Endodermal cell (in vitro differentiated cells): Measurements from ENCODE around the gene MYL5. TPM values are rescaled to one million over a fixed set of nuclear protein-coding genes. Genes with fewer than 3 reads are reported as not detected.
"Not testable (repeated sequence)": the region's sequence is repeated elsewhere in the genome, so short reads cannot be mapped to it uniquely, and the experiment has no call there.

Experiments used
- DNase-seq: peaks from one replicate; pipeline ENCODE4 v3.0.0-alpha.2; 2017
- H3K27ac ChIP-seq: 2 replicates; pipeline ENCODE4 v1.5.1; 2013; ENCODE audit warnings: mild to moderate bottlenecking, low read depth, low read length, moderate library complexity
- H3K27me3 ChIP-seq: 2 replicates; pipeline ENCODE4 v1.6.1; 2013; ENCODE audit warnings: mild to moderate bottlenecking, low read length, moderate library complexity; ENCODE audit not compliant: insufficient read depth, control insufficient read depth, poor library complexity, severe bottlenecking
- H3K36me3 ChIP-seq: 2 replicates; pipeline ENCODE4 v1.7.0; 2013; ENCODE audit warnings: mild to moderate bottlenecking, low read length, moderate library complexity; ENCODE audit not compliant: control insufficient read depth, insufficient read depth
- H3K4me1 ChIP-seq: one replicate; pipeline ENCODE4 v1.7.0; 2013; ENCODE audit warnings: low read length; ENCODE audit not compliant: control insufficient read depth, insufficient read depth
- H3K4me3 ChIP-seq: 2 replicates; pipeline ENCODE4 v1.5.1; 2013; ENCODE audit warnings: mild to moderate bottlenecking, low read length, moderate library complexity
- H3K9ac ChIP-seq: 2 replicates; pipeline ENCODE4 v1.6.1; 2013; ENCODE audit warnings: mild to moderate bottlenecking, low read length, moderate library complexity; ENCODE audit not compliant: poor library complexity, severe bottlenecking; ENCODE audit errors: extremely low read depth
- H3K9me3 ChIP-seq: 2 replicates; pipeline ENCODE4 v1.6.1; 2013; ENCODE audit warnings: mild to moderate bottlenecking, low read length, moderate library complexity; ENCODE audit not compliant: control insufficient read depth
- H3K27ac Mint-ChIP-seq: 2 replicates; pipeline ENCODE4 v1.8.0; 2020; ENCODE audit warnings: mixed read lengths
- H3K27me3 Mint-ChIP-seq: 2 replicates; pipeline ENCODE4 v1.8.0; 2021; ENCODE audit warnings: mild to moderate bottlenecking, mixed read lengths; ENCODE audit not compliant: insufficient read depth
- H3K36me3 Mint-ChIP-seq: 2 replicates; pipeline ENCODE4 v1.8.0; 2020; ENCODE audit warnings: low read depth, mixed read lengths
- H3K4me1 Mint-ChIP-seq: 2 replicates; pipeline ENCODE4 v1.8.0; 2020; ENCODE audit warnings: mixed read lengths
- H3K4me3 Mint-ChIP-seq: 2 replicates; pipeline ENCODE4 v1.8.0; 2020; ENCODE audit warnings: mild to moderate bottlenecking, moderate library complexity, mixed read lengths
- H3K9me3 Mint-ChIP-seq: 2 replicates; pipeline ENCODE4 v1.8.0; 2020; ENCODE audit warnings: mild to moderate bottlenecking, mixed read lengths
- CTCF ChIP-seq: fragments of 200-600 bp; sonication (generic); conservative IDR thresholded peaks from 2 replicates; pipeline ENCODE4 v1.5.0; 2021; ENCODE audit warnings: antibody characterized with exemption, mild to moderate bottlenecking
- WGBS, 2 experiments: methylation state at CpG; one replicate each; pipeline versions ENCODE4 v1.1.5 to v1.1.7; 2013; ENCODE audit warnings: missing lambda C conversion rate in 2 of 2, mixed read lengths in 1 of 2; ENCODE audit not compliant: insufficient coverage in 1 of 2, insufficient read length in 1 of 2; 5-methylcytosine and 5-hydroxymethylcytosine counted together
- total RNA-seq, 2 donors: library from RNA; stranded (reverse); fragmentation: NEBNext Ultra II Directional in 1 of 2; extraction: Animal tissue kit (Norgen Biotek cat#: 25700) in 1 of 2; gene quantifications; 2 replicates in 1 of 2; 3 replicates in 1 of 2; pipeline ENCODE4 v1.2.1, GENCODE V29; 2021

Gene MYL5
- total RNA-seq, 2 donors from 2014 or later, result 20.0 to 23.4 TPM

GRCh38 chr4:705278-706082 lies 31.1 kb downstream of the MYL5 start, which contains the start of gene PCGF3:
PCGF3 (plus strand) TSS chr4:705832; CDS start chr4:733681, 27,849 bp downstream.
- peak within 1 kb of the TSS; percentile 89 for H3K4me3 ChIP-seq
- Mint-ChIP-seq H3K9me3 (peaks cover 10% of the 10 kb centered on the region), H3K36me3 (peaks cover 19% of the 10 kb centered on the region), H3K4me3 (peak within 1 kb of the TSS; percentile 53), H3K4me1 (no peaks in the 10 kb centered on the region), H3K27me3 (peaks cover 19% of the 10 kb centered on the region), H3K27ac (peak within 1 kb of the TSS; percentile 21)
- no peaks in the 10 kb centered on the region for H3K4me1 ChIP-seq
- peak within 1 kb of the TSS; percentile 96 for H3K9ac ChIP-seq
- WGBS, 2 experiments, result 0 to 3% methylated on average over 23 to 82 of the region's 82 CpGs
- H3K27ac ChIP-seq, result peak within 1 kb of the TSS; percentile 97
- peak; percentile 99 for DNase-seq
- H3K36me3 ChIP-seq, result peaks cover 25% of the 10 kb centered on the region
- H3K27me3 ChIP-seq, result peaks cover 6% of the 10 kb centered on the region
- H3K9me3 ChIP-seq, result no peaks in the 10 kb centered on the region
- TF ChIP-seq CTCF, result no peak

- H3K9me3 ChIP-seq, H3K9me3 Mint-ChIP-seq, H3K4me1 Mint-ChIP-seq, DNase-seq, H3K27me3 ChIP-seq, H3K4me1 ChIP-seq, H3K27ac Mint-ChIP-seq: not testable (repeated sequence)
- Histone ChIP-seq H3K27ac (peak overlapping the region; percentile 97), H3K4me3 (peak overlapping the region; percentile 89), H3K9ac (peak overlapping the region; percentile 96), H3K36me3 (peaks cover 29% of the 10 kb centered on the region)
- H3K27me3 Mint-ChIP-seq, result peaks cover 16% of the 10 kb centered on the region
- 1 to 6% methylated on average over 14 to 21 of the region's 21 CpGs for WGBS, 2 experiments
- peaks cover 26% of the 10 kb centered on the region for H3K36me3 Mint-ChIP-seq
- H3K4me3 Mint-ChIP-seq, result peak overlapping the region; percentile 53
These were observed 31.8 kb downstream of the MYL5 start for GRCh38 chr4:706083-706633.

DNA sequence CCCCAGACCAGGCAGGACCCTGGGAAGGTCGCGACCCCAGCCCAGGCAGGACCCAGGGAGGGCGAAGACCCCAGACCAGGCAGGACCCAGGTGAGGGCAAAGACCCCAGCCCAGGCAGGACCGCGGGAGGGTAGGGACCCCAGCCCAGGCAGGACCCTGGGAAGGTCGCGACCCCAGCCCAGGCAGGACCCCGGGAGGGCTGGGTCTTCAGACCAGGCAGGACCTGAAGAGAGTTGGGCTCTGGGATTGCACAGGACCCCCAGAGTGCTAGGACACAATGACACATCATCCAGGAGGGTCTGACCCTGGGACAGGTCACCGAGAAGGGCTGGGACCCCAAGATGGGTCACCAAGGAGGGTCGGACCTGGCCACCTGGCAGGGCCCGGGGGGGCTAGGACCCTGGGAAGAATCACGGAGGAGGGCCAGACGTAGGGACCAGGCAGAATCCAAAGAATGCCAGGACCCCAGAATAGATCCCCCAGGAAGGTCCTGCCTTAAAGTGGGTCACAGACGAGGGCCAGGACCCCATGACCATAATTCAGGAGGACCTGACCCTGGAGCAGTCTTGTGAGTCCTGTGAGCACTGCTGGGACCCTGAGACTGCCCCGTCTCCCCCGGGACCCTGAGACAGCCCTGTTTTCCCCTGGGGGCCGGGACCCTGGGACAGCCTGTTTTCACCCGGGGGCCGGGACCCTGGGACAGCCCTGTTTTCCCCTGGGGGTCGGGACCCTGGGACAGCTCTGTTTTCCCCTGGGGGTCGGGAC lies 32.7 kb downstream of the MYL5 start:
- peaks cover 6% of the 10 kb centered on the region for H3K27me3 ChIP-seq
- 72 to 81% methylated on average over 13 to 21 of the region's 21 CpGs for WGBS, 2 experiments
- no peak overlapping the region for H3K27ac ChIP-seq
- Mint-ChIP-seq H3K27ac (no peak overlapping the region), H3K9me3 (peaks cover 10% of the 10 kb centered on the region), H3K4me3 (peak overlapping the region; percentile 49), H3K27me3 (peaks cover 15% of the 10 kb centered on the region), H3K4me1 (no peaks in the 10 kb centered on the region), H3K36me3 (peaks cover 27% of the 10 kb centered on the region)
- TF ChIP-seq CTCF, result no peak
- peaks cover 31% of the 10 kb centered on the region for H3K36me3 ChIP-seq
- peak overlapping the region; percentile 89 for H3K4me3 ChIP-seq
- H3K9ac ChIP-seq, result peak overlapping the region; percentile 96
- DNase-seq, result no peak
- H3K9me3 ChIP-seq, result no peaks in the 10 kb centered on the region
- no peaks in the 10 kb centered on the region for H3K4me1 ChIP-seq
